Tibial artery (tissue), 4 donors: ENCODE measurements around the gene H1-8.

Experiments
- DNase-seq, 2 donors: peaks; one replicate each; pipeline ENCODE4 v3.0.0-alpha.2; 2019
- H3K27ac ChIP-seq, 2 donors: fragments of 200-600 bp; sonication (generic) in 1 of 2; 1 replicate in 1 of 2; 2 replicates in 1 of 2; pipeline ENCODE4 v1.5.1; 2018 to 2019; ENCODE audit warnings: mild to moderate bottlenecking in 1 of 2
- H3K27me3 ChIP-seq, 2 donors: fragments of 200-600 bp; sonication (generic) in 1 of 2; one replicate each; pipeline versions ENCODE4 v1.5.1 to v1.6.0; 2016 to 2019
- H3K36me3 ChIP-seq, 3 donors: fragments of 200-600 bp; sonication (generic) in 2 of 3; one replicate each; pipeline ENCODE4 v1.5.1; 2016 to 2019; ENCODE audit warnings: mild to moderate bottlenecking in 2 of 3
- H3K4me1 ChIP-seq, 4 donors: fragments of 200-600 bp; sonication (generic) in 2 of 4; 1 replicate in 3 of 4; 2 replicates in 1 of 4; pipeline ENCODE4 v1.5.1; 2016 to 2019
- H3K4me3 ChIP-seq, 2 donors: fragments of 200-600 bp; sonication (generic) in 1 of 2; 1 replicate in 1 of 2; 2 replicates in 1 of 2; pipeline ENCODE4 v1.5.1; 2018 to 2019; ENCODE audit warnings: mild to moderate bottlenecking in 2 of 2
- H3K9me3 ChIP-seq, 3 donors: fragments of 200-600 bp; sonication (generic) in 1 of 3; one replicate each; pipeline ENCODE4 v1.5.1; 2016 to 2019
- CTCF ChIP-seq, 2 experiments: fragments of 200-600 bp in 1 of 2; fragments of 450-650 bp in 1 of 2; IDR thresholded peaks; one replicate each; pipeline ENCODE4 v1.5.1; 2017 to 2019; ENCODE audit warnings: antibody characterized with exemption in 2 of 2, mild to moderate bottlenecking in 1 of 2, moderate library complexity in 1 of 2
- intact Hi-C: fragments of 100-400 bp; cut with DNase I; formaldehyde crosslinking; loops from one replicate; pipeline ENCODE4 v1.15.0; 2023; ENCODE audit warnings: low total_unique reads

The H1-8 gene

GRCh38 chr3:129560269-129560787 lies 17.4 kb downstream of the H1-8 start:
- Histone ChIP-seq H3K4me3 (peak overlapping the region; percentile 35 to 40), H3K27ac (peak overlapping the region; percentile 86 to 90), H3K4me1 (peaks cover 9 to 96% (median 79%) of the 10 kb centered on the region in 4 donors), H3K36me3 (peaks cover 24 to 72% (median 49%) of the 10 kb centered on the region in 3 donors), H3K9me3 (no peaks in the 10 kb centered on the region), H3K27me3 (no peaks in the 10 kb centered on the region)
- TF ChIP-seq CTCF (IDR thresholded peaks at IDR 0.05) = no peak
- intact Hi-C loops = no loop called here
- DNase-seq = peak; percentile 65 to 93

- peaks cover 25 to 73% (median 50%) of the 10 kb centered on the region in 3 donors for H3K36me3 ChIP-seq
- peaks cover 9 to 89% (median 72%) of the 10 kb centered on the region in 4 donors for H3K4me1 ChIP-seq
Measured at GRCh38 chr3:129560911-129561594, 18.1 kb downstream of the H1-8 start.

GRCh38 chr3:129561619-129562248 lies 18.8 kb downstream of the H1-8 start:
- H3K36me3 ChIP-seq = peaks cover 18 to 73% (median 50%) of the 10 kb centered on the region in 3 donors
- H3K9me3 ChIP-seq = no peaks in the 10 kb centered on the region
- peak overlapping the region; percentile 86 to 90 for H3K27ac ChIP-seq
- H3K4me3 ChIP-seq = peak overlapping the region in 1 of 2 donors; percentile 40
- no peak for TF ChIP-seq CTCF (IDR thresholded peaks at IDR 0.05)
- no peak for DNase-seq
- peaks cover 9 to 82% (median 69%) of the 10 kb centered on the region in 4 donors for H3K4me1 ChIP-seq
- H3K27me3 ChIP-seq = no peaks in the 10 kb centered on the region
- intact Hi-C loops = no loop called here

More at GRCh38 chr3:129560911-129561594, 18.1 kb downstream of the H1-8 start:
- intact Hi-C loops = no loop called here
- TF ChIP-seq CTCF (IDR thresholded peaks at IDR 0.05) = no peak
- Histone ChIP-seq H3K27ac (peak overlapping the region; percentile 86 to 90), H3K27me3 (no peaks in the 10 kb centered on the region), H3K9me3 (no peaks in the 10 kb centered on the region), H3K4me3 (peak overlapping the region; percentile 35 to 40)
- peak; percentile 88 to 98 for DNase-seq

- no peak for DNase-seq
- Histone ChIP-seq H3K27me3 (no peaks in the 10 kb centered on the region), H3K9me3 (no peaks in the 10 kb centered on the region), H3K4me1 (peaks cover 9 to 71% (median 59%) of the 10 kb centered on the region in 4 donors), H3K27ac (peak overlapping the region; percentile 86 to 90), H3K4me3 (no peak overlapping the region), H3K36me3 (peaks cover 23 to 78% (median 54%) of the 10 kb centered on the region in 3 donors)
- intact Hi-C loops = no loop called here
- TF ChIP-seq CTCF (IDR thresholded peaks at IDR 0.05) = no peak
Measured at GRCh38 chr3:129562803-129563202, 19.8 kb downstream of the H1-8 start.

GRCh38 chr3:129563332-129563731 lies 20.4 kb downstream of the H1-8 start:
- no peak for TF ChIP-seq CTCF (IDR thresholded peaks at IDR 0.05)
- Histone ChIP-seq H3K27me3 (no peaks in the 10 kb centered on the region), H3K4me1 (peaks cover 9 to 66% (median 53%) of the 10 kb centered on the region in 4 donors), H3K4me3 (no peak overlapping the region), H3K9me3 (no peaks in the 10 kb centered on the region), H3K36me3 (peaks cover 29 to 76% (median 57%) of the 10 kb centered on the region in 3 donors), H3K27ac (peak overlapping the region; percentile 71 to 90)
- intact Hi-C loops = no loop called here
- no peak for DNase-seq
